GM10266 (cell line): ENCODE measurements around the gene LRRTM1.

Experiments used
- DNase-seq: peaks from one replicate; pipeline ENCODE4 v3.0.0; 2012; ENCODE audit errors: extremely low spot score
- CTCF ChIP-seq: IDR thresholded peaks from 2 replicates; pipeline ENCODE4 v1.5.1; 2012; ENCODE audit warnings: mild to moderate bottlenecking, low read depth; ENCODE audit not compliant: control insufficient read depth, insufficient read depth; ENCODE audit errors: missing control alignments

Gene LRRTM1

GRCh38 chr2:80323610-80324009, 19.1 kb upstream of the LRRTM1 start:
- DNase-seq, result no peak
- no peak for TF ChIP-seq CTCF

- no peak for DNase-seq
- no peak for TF ChIP-seq CTCF
These were observed 18.4 kb upstream of the LRRTM1 start for GRCh38 chr2:80322958-80323357.

GRCh38 chr2:80322311-80322920, 17.9 kb upstream of the LRRTM1 start:
- no peak for DNase-seq
- no peak for TF ChIP-seq CTCF

- DNase-seq, result no peak
- no peak for TF ChIP-seq CTCF
These were observed 7.8 kb upstream of the LRRTM1 start for GRCh38 chr2:80312282-80312839.

- no peak for DNase-seq
- no peak for TF ChIP-seq CTCF
These were observed 6.8 kb upstream of the LRRTM1 start for GRCh38 chr2:80311304-80311703.

GRCh38 chr2:80303006-80303908, 1.3 kb downstream of the LRRTM1 start:
- TF ChIP-seq CTCF, result no peak
- no peak for DNase-seq
